ENCODE data around the gene PTH1R. TPM values are rescaled to one million over a fixed set of nuclear protein-coding genes. Genes with fewer than 3 reads are reported as not detected.

PTH1R gene
- total RNA-seq, 1 experiment from 2014 or later, result 0.32 TPM

- Histone ChIP-seq H3K4me2 (ENCODE audit: low read length) (no peak overlapping the region), H3K79me2 (ENCODE audit: insufficient read depth, low read length) (no peaks in the 10 kb centered on the region), H3K4me1 (ENCODE audit: control insufficient read depth in 1 of 2, insufficient read depth in 2 of 2, low read length in 2 of 2) (peaks cover 0 to 19% of the 10 kb centered on the region in 2 experiments; a peak in 3 of 4 replicates), H3K9me3 (ENCODE audit: control insufficient read depth in 1 of 2, insufficient read depth in 1 of 2, low read depth in 1 of 2, low read length in 2 of 2) (no peaks in the 10 kb centered on the region), H4K20me1 (ENCODE audit: insufficient read depth) (no peaks in the 10 kb centered on the region), H3K4me3 (replicated peaks in 1 of 2; ENCODE audit: low read depth in 1 of 2, low read length in 2 of 2) (no peak overlapping the region), H3K36me3 (ENCODE audit: control insufficient read depth in 1 of 2, insufficient read depth in 2 of 2, low read length in 2 of 2) (no peaks in the 10 kb centered on the region), H3K27ac (ENCODE audit: low read depth, low read length) (no peak overlapping the region), H3K27me3 (ENCODE audit: insufficient read depth, low read length) (no peaks in the 10 kb centered on the region), H3K9ac (ENCODE audit: low read length) (no peak overlapping the region), H2AFZ (ENCODE audit: low read depth, low read length, poor library complexity, severe bottlenecking) (no peak overlapping the region), H3K9me2 (ENCODE audit: insufficient read depth) (no peaks in the 10 kb centered on the region)
- DNase-seq (ENCODE audit: low read depth, low spot score) (no peak), ATAC-seq (no peak)
- POLR2A ChIA-PET, result no interaction called here
- RAD21 ChIA-PET (ENCODE audit: low non-redundant PET in 1 of 2, low total read pairs in 2 of 2, uncharacterized antibody in 2 of 2, unreplicated experiment in 2 of 2), result no interaction called here
- TF ChIP-seq EZH2 (IDR thresholded peaks at IDR 0.05), result no peak
- TF ChIP-seq ZFX (IDR thresholded peaks at IDR 0.05), result no peak
- no peak for TF ChIP-seq EGR1 (IDR thresholded peaks at IDR 0.05; ENCODE audit: low read depth)
- no peak for TF ChIP-seq POLR2AphosphoS5 (IDR thresholded peaks at IDR 0.05; ENCODE audit: low read depth, low read length)
- no peak for TF ChIP-seq EZH2phosphoT487 (IDR thresholded peaks at IDR 0.05; ENCODE audit: borderline replicate concordance)
- TF ChIP-seq TCF7L2 (IDR thresholded peaks at IDR 0.05; ENCODE audit: borderline replicate concordance, extremely low read depth, insufficient read depth, insufficient read length), result no peak
- TF ChIP-seq JUND (IDR thresholded peaks at IDR 0.05), result no peak
- no peak for TF ChIP-seq SRF (IDR thresholded peaks at IDR 0.05; ENCODE audit: low read depth)
- TF ChIP-seq MAX (IDR thresholded peaks at IDR 0.05), result no peak
- TF ChIP-seq RAD21 (IDR thresholded peaks at IDR 0.05; ENCODE audit: low read depth), result no peak
- TF ChIP-seq ZBTB33 (IDR thresholded peaks at IDR 0.05; ENCODE audit: extremely low read depth, insufficient replicate concordance, low read length), result no peak
- TF ChIP-seq SP1 (IDR thresholded peaks at IDR 0.05; ENCODE audit: low read depth), result no peak
- TF ChIP-seq FOSL1 (IDR thresholded peaks at IDR 0.05; ENCODE audit: low read depth), result no peak
- TF ChIP-seq REST (IDR thresholded peaks at IDR 0.05; ENCODE audit: low read depth), result no peak
- TF ChIP-seq CEBPB (IDR thresholded peaks at IDR 0.05; ENCODE audit: low read depth), result no peak
- no peak for TF ChIP-seq SIN3A (IDR thresholded peaks at IDR 0.05; ENCODE audit: low read depth)
- no peak for TF ChIP-seq CBX3 (IDR thresholded peaks at IDR 0.05; ENCODE audit: low read depth)
- no peak for TF ChIP-seq YY1 (IDR thresholded peaks at IDR 0.05; ENCODE audit: extremely low read depth, insufficient replicate concordance, low read depth, low read length)
- CTCF ChIA-PET, result no interaction called here
- intact Hi-C loops (cut with micrococcal nuclease), result loop anchor here (2.0 kb wide), 1 partner anchor 41 kb away; no protein-coding TSS in a partner anchor
- no TSS peak for BruUV-seq (replicated peaks)
Measured at GRCh38 chr3:46907960-46908293, 30.4 kb downstream of the PTH1R start.

All from HCT116 (cell line).